ENCODE data around the gene KMT5B.
A peak's percentile ranks its signal among the peaks of the same experiment; 100 is the strongest.

Gene KMT5B

DNA sequence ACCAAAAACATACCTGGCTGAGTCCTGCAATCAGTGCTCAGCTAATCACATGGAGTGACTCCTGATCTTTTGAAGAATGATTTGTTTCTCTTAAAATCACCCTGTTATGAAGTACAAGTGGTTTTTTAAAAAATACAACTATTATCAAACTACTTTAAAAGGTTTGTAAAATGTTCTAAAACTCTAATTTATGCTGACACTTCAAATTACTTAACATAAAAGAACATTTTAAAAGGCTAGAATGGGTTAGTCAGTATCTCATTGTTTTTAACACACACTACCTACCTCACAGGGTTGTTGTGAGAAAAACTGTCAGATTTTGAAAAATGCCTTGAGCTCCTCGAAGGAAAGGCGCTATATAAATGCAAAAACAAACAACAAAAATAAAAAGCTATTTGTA lies 33.2 kb downstream of the KMT5B start:
- DNase-seq = no peak

DNA sequence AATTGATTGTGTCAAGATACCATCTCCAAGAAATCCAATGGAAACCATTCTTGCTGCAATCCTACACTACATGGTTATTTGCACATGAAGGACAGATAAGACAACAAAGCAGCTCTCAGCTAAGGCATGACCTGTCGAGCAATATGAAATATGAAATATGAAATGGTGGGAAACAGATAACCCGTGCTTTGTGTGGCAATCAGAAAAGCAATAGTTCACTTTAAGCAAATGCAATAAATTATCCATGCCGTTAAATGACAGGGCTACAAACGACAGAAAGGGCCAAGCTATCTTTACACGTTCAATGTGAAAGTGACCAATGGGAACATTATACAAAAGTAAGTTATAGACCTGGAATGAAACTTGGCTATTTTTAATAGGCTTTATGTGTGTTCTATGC lies 35.2 kb downstream of the KMT5B start:
- DNase-seq = no peak

DNA sequence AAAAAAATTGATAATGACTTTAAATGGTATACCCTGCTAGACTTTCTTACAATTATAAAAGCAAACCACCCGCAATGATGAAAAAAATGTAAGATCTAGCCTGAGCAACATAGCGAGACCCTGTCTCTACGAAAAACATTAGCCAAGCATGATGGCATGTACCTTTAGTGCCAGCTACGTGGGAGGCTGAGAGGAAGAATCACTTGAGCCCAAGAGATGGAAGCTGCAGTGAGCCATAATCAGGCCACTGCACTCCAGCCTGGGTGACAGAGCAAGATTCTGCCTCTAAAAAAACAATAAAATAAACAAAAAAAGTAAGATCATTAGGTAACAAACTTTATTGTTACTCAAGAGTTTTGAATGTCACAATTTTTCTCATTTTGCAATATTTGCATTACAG lies 39.2 kb downstream of the KMT5B start:
- no peak for DNase-seq

DNA sequence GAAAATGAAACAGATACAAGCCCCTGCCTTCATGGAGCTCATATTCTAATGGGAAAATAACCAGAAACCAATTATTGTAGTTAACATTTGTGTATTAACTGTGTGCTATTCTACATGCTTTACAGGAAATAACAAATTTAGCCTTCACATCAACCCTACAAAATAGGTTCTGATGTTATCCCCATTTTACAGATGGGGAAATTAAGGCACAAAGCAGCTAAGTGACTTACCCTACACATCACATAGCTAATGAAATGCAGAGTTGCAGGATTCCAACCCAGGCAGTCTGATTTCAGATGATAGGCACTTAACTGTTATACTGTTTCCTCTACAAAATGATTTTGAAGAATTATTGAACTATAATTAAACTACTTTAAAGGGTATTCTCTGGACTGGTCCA lies 43.7 kb downstream of the KMT5B start:
- no peak for DNase-seq

DNA sequence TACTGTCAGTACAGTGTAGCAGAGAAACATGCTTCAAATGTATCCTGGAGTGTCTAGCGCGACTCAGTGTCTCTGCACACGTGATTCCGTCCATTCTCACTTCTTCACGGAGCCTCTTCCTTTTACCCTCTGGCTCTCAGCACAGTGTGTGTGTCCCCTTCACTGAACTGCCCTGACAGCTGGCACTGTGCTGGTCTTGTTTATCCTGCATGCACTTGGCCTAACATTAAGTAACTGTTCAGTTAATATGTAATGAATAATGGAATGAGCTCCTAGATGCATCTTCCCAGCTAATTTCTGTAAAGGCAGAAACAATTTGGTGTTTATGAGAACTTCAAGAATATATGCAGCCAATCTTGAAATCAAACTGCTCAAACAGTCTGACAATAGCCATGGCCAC lies 44.4 kb downstream of the KMT5B start:
- no peak for DNase-seq

DNA sequence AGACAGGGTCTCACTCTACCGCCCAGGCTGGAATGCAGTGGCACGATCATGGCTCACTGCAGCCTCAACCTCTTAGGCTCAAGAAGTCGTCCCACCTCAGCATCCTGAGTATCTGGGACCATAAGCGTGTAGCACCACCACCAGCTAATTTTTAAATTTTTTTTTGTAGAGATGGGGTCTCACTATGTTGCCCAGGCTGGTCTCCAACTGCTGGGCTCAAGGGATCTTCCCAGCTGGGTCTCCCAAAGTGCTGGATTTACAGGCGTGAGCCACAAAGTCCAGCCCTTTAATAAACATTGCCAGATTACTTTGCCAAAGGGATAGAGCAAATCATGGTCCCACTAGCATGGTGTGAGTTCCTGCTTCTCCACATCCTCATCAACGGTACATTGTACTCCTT lies 45.6 kb downstream of the KMT5B start:
- DNase-seq = no peak

DNA sequence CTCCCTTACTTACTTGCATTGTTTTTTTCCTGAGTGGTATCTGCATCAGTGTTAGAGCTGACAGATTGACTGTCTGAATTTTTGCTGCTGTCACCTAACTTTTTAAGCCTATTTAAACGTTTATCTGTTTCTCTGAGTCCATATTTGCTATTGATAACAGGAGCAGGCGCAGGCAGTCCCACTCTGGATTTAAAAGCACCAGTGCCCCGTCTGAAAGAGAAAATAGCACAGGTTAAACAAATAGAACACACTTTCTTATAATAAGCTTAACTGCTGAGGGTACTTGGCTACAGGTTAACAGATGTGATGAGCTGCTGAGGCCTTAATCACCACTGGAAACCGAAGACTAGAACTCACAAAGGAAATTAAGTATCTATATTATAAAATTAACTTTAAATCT lies 46.1 kb downstream of the KMT5B start:
- no peak for DNase-seq

DNA sequence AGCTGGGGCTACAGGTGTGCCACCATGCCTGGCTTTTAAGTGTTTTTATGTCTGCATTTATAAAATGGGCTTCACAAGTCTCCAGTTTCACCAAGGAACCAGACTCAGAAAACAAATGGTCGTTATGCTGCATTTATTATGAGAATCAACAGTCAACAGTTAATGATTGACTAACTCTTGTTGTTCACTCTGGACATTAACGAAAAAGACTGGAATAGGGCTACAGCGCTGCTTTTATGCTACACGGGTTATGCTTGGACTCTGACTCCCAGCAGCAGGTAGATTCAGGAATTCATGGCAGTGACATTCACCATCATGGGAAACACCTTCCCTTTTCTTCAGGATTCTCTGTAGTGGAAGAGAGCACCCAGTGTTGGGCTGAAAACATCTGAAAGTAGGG lies 47.5 kb downstream of the KMT5B start:
- DNase-seq = no peak

DNA sequence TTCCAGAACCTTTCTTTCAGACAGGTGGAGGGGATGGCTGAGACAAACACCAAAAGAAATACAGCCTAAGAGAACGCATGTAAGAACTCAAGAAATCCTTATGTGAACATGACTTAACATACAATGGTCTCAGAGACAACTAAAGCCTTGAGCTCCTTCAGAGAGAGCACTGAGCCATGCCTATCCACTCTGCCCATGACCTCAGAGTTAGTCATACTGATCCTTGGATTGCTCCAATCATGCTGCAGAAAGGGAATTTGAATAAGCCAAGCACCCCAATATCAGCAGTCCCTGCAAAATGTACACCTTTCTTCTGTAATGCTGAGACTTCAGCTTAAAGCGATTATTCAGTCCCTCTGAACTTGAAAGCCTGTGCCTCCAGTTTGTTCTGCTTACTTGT lies 48.7 kb downstream of the KMT5B start:
- no peak for DNase-seq

DNA sequence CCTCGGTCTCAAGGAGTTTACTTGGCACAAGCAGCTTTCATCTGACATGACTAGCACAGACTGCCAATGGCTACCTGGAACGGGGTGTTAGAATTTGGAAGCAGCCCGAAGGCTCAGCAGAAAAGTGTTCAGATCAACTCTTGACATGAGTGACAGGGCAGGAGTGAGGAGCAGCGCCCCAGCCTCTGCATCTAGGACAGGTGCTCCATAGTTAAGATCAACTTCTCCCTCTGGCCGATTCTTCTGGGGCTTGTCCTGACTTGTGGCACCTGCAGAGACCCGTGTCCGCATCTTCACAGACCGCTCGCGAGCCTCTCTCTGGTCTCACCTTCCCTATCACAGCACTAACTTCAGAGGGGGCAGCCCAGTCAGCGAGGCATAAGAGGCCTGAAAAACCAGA lies 49.4 kb downstream of the KMT5B start:
- no peak for DNase-seq

DNA sequence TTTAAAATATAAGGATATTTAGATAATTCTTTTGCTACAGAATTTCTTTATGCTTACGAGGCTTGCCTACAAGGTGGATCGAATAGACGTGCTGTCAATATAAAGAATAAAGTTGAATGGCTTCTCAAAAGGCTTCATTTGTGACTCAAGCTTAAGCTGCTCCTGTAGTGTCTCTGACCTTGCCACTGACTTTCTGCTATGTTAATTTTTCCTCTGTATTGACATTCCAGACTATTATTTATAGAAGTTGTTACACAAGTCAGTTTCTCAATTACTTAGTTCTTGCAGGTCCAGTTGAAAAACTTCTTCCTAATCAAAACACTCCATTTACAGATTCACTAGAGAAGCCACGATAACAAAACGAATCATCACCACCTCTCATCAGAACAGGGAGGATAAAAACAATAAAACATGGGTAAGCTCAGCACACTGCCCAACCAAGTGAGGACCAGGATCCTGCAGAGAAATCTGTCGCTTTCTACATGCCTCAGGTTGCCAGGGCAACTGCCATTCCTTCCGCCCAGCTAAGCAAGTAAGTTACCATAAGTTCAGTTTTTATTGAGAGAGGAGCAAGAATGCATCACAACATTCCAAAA lies 52.9 kb downstream of the KMT5B start:
- DNase-seq = no peak

DNA sequence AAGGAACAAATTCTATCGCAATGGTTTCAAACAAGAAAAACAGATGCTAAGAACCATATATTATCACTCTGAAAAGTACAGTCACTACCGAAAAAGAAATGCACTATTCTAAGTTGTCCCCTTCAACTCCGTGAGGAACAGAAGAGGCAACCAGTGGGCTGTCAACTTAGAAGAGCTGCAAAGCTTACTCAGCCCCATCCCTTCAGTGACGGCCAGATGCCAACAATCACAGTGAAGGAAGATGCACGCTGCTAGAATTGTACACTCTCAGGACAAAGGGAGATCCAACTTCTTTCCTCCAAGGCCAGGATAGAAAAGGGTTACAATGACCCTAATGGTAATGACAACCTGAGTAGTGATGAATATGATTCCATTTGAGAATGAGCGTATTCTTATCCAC lies 53.4 kb downstream of the KMT5B start:
- no peak for DNase-seq

DNA sequence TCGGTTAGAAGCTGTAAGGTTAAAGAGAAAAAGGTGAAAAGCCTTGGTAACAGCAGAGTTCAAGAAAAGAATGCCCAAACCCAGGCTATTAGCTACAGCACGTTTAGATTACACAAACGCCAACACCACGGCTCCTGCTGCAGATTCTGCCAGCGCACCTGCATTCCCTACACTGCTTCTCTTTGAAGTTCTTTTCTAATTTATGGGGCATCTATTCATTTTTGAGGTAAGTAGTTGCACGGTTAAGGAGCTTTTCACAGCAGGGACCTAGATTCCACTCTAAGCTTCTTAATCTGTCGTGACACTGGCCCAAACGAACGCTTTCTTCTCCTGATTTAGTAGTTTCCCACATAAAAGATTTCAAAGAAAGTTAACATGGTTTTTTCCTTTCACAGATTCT lies 53.9 kb downstream of the KMT5B start:
- DNase-seq = no peak

DNA sequence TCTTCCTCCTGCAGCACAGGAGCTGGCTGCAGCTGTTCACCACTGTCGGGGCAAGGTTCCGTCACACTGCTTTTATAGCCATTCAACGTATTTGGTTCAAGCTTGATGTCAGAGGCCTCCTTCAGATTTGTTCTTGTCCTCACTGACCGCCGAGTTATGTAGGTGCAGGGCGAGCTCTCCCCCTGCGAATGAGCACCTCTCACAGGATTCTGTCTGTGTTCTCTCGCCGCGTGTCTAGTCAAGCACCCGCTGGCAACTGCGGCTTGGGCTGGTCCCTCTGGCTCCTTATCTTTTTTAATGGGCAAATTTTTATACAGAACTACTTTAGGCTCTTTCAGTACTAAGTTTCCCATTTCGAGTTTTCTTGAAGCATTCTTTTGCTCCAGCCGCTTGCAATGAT lies 54.5 kb downstream of the KMT5B start:
- DNase-seq = no peak

DNA sequence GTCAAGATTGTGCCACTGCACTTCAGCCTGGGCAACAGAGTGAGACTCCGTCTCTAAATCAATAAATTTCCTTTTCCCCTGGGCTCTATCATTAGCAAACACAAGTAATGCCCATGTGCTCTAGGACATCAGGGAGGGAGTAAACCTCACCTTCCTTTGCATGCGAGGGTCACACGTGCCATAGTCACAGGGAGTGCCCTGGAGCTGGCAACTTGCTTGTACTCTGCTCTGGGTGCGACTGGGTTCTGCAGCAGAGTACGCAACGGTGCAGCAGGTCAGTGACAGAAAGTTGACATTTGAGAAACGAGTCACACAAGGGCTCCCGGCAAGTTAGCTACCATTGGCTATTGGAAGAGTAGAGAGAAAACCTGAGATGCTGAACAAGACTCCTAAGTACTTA lies 59.4 kb downstream of the KMT5B start:
- no peak for DNase-seq

DNA sequence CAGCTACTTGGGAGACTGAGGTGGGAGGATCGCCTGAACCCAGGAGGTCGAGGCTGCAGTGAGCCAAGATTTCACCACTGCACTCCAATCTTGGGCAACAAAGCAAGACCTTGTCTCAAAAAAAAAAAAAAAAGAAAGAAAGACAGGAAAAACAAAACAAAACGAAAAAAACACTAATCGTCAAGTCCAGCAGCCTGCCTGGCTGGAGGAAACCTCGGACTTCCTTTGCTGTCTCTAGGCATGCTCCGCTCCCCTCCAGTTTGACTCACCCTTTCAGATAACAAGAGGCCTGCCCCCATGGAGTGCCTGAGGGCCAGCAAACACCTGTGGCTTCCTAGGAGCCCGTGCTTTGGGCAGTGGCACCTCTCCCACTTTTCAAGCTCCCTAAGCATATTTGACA lies 63.1 kb downstream of the KMT5B start:
- no peak for DNase-seq

DNA sequence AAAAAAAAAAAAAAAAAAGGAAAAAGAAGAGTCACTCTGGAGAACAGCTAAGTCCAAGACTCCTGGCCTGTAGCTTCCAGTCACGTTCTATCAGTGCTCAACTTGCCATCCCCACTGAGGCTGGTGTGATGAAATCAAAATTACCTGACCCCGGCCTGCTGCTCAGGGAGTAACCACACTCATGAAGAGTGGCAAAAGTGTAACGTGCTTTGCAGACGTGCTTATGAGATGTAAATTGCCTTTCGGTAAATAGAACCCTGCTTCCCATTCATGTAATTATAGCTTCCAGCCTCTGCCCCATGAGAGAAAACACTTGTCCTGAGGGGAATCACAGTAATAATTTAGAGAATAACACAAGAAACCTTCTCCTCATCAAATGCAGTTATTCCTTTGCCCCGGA lies 63.7 kb downstream of the KMT5B start:
- no peak for DNase-seq

DNA sequence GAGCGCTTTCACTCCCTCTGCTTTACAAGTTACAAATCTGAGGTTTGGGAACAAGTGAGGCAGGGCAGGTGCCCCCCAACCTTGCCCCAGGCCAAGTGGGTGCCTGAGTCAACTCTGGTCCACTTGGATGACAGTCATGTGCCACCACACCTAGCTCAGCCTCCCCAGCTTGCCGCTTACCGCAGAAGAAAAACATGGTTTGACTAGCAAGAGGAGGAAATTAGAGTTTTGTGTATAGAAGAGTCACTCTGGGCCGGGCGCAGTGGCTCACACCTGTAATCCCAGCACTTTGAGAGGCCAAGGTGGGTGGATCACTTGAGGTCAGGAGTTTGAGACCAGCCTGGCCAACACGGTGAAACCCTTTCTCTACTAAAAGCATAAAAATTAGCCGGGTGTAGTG lies 64.2 kb downstream of the KMT5B start:
- no peak for DNase-seq

DNA sequence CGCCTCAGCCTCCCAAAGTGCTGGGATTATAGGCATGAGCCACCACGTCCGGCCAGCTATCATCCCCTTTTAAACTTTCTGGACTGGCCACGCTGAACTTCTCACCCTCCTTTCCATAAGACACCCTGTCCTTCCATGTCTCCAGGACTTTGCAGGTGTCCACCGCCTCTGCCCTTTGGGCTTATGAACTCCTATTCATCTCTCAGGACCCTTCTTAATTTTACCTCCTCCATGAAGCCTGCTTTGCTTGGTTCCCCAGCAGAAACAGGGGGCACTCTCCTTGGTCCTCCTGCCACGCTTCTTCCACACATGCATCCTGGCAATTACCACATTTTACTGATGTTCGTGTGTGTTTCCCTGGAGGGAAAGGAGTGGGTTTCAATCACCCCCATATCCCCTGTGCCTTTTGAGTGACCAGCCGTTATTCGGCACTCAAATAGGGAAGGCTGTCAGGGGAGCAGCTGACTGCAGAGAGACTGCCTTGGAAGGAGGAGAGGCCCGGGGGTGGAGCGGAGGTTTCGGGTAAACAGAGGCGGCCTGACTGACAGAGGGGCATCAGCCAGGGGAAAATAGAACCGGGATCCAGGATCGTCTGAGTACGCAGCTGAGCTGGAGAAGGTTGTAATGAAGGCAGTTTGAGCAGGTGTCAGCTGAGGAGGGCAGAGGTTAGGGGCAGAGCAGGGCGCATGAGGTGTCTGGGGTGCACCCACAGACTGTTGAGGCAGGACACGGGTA lies 64.9 kb downstream of the KMT5B start:
- no peak for DNase-seq

DNA sequence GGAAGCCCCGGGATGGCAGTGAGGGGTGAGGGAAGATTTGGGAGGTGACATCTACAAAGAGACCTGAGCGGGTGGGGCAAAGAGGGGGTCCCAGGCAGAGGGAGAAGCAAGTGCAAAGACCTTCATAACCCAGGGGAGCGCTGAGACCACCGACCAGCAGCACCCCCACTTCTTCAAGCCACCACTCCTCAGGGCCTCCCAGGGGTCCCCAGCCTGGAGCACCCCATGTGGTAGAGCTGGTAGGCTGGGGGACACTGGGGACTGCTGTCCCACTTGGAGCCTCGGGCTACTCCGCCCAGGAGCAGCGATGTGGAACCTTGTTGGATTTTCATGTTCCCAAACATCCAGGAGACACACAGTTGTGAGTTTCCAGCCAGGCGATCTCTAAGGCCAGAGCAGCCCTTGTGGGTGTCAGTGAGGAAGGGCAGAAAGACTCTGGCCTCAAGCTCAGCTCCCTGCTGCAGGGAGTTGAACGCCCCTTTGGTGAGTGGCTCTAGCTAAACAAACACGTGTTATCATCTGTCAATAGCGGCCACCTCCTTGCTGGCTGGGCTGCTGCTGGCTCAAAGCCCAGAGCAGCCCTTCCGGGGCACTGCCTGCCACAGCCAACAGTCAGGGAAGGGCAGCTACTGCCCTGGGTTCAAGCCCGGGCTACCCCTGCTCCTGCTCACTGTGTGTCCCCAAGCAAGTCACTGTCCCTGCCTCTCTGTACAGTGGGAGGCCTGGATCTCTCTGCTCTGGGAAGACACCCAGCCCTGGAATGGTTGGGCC lies 66.2 kb downstream of the KMT5B start:
- DNase-seq = peak; percentile 94

DNA sequence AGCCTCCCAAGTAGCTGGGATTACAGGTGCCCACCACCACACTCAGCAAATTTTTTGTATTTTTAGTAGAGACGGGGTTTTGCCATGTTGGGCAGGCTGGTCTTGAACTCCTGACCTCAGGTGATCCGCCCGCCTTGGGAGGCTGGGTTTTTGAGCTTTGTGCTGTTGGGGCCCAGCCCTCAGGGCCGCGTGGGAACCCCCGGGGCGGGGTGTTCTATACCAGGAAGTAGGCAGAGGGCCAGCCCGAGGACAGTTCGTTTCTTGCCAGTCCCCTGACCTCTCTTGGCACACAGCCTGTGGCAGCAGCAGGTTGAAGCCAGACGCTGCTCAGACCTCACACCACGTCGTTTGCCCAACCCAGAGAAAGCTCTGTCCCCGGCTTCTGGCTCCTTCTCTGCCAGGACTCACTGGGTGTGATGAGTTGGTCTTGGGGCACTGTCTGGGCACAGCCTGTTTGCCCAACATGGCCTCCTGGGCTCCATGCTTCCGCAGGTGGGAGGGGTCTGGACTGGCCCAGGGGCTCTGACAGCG lies 67.0 kb downstream of the KMT5B start:
- DNase-seq = peak; percentile 100

DNA sequence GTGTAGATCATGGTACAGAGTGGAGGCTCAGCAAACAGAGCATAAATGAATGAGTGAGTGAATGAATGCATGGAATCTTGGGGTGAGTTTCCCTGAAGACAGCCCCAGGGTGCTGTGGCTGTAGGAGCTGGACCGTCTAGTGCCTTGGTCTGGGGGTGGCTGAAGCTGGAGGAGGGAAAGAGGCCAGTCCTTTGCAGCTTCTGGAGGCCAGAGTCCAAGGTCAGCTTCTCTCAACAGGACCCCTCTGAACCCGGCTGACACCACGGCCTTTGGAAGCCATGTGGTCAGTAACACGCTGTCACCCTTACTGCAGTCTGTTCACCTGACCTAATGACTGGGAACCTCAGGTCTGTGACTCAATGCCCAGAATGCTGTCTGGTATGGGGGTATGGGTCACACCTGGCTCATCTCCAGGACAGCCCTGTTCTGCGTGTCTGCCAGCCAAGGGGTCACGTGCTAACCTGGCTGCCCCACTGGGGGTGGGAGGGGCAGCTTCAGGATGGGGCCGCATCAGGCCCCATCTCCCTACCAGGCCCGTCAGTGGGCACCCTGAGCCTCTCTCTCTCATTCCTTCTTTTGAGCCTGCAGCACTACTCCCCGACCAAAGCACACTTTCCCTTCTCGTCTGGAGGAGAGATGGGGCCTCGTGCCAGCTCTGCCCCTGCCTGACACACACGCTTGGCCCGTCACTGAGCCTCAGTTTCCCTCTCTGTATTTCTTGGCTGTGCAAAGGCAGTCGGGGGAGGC lies 67.8 kb downstream of the KMT5B start:
- peak; percentile 75 for DNase-seq

DNA sequence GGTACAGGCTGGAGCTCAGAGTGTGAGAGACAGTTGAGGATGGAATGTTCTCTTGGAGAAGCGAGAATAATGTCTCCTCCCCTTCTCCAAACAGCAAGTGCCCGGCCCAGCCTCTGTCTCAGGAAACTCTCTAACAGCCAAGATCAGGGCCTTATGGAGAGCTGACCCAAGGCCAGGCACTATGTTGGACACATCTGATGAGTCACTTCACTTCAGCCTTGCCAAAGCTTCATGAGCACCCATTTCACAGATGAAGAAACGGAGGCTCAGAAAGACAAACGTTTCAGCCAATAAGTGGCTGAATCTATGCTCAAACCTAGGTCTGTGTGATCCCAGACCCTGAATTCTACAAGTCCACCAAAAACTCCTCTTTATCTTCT lies 69.8 kb downstream of the KMT5B start:
- no peak for DNase-seq

Data from RPMI8226 (cell line).